Measurements from ENCODE around the gene JARID2.

- TF ChIP-seq TAF1 (IDR thresholded peaks at IDR 0.05; ENCODE audit: borderline replicate concordance, insufficient read depth, low read length) (no peak), POLR2AphosphoS5 (IDR thresholded peaks at IDR 0.05; ENCODE audit: low read depth, low read length) (no peak), SIN3A (IDR thresholded peaks at IDR 0.05; ENCODE audit: borderline replicate concordance, insufficient read depth, low read length) (no peak), REST (IDR thresholded peaks at IDR 0.05; ENCODE audit: insufficient read depth in 1 of 2, low read depth in 2 of 2, low read length in 2 of 2) (no peak)
Measured at GRCh38 chr6:15246217-15246665, 372 bp downstream of the JARID2 start.
